ENCODE measurements around the gene MINDY4. TPM values are rescaled to one million over a fixed set of nuclear protein-coding genes. Genes with fewer than 3 reads are reported as not detected.

Gene MINDY4
- total and polyA plus RNA-seq, 4 donors: 0.93 to 6.1 (median 1.9) TPM

DNA sequence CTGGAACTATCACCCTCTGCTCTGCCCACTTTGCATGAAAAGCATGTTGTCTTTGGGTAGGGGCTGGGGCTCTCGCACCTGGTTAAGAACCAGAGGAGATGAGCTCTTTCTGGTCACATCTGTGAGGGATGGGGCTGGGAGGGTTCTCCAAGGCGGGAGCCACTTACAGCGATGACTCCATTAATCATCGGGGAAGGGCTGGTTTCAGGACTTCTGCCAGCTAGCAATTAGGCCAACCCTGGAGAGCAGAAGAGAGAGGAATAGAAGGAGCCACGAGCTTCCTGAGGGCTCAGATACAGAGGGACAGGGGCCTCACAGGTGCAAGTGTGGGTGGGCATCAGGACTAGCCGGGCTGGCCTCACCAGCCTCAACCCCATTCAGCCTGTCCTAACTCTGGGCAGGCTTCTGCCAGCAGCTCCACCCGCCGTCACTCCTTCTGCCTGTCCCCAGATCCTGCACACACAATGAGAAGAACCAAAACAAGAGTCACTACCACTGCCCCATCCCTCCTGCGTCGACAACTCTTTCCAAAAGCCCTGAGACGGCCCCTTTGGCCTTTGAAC is 148.9 kb downstream of the MINDY4 start (continued):
- TF ChIP-seq REST (IDR thresholded peaks at IDR 0.05): no peak
- TF ChIP-seq HNF4A (conservative IDR thresholded peaks at IDR 0.05): no peak
- TF ChIP-seq GABPA (IDR thresholded peaks at IDR 0.05 in 1 of 2, conservative IDR thresholded peaks at IDR 0.05 in 1 of 2): no peak
- TF ChIP-seq FOXA2 (IDR thresholded peaks at IDR 0.05): no peak
- no peak for TF ChIP-seq NR2F2 (IDR thresholded peaks at IDR 0.05)
- no peak for TF ChIP-seq EGR1 (IDR thresholded peaks at IDR 0.05; ENCODE audit: low read depth in 2 of 2)
- TF ChIP-seq, protein P1, sequence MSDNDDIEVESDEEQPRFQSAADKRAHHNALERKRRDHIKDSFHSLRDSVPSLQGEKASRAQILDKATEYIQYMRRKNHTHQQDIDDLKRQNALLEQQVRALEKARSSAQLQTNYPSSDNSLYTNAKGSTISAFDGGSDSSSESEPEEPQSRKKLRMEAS (IDR thresholded peaks at IDR 0.05): no peak

GRCh38 chr7:30920584-30921539 is 149.6 kb downstream of the MINDY4 start:
- 78% methylated on average over 9 of the region's 9 CpGs for WGBS
- TF ChIP-seq, protein P1 (IDR thresholded peaks at IDR 0.05): no peak
- Histone ChIP-seq H3K27ac (ENCODE audit: low read depth in 1 of 2, low read length in 2 of 2) (no peak overlapping the region), H3K27me3 (ENCODE audit: control insufficient read depth in 4 of 4, insufficient read depth in 4 of 4, low read length in 3 of 4) (no peaks in the 10 kb centered on the region), H3K4me1 (ENCODE audit: control insufficient read depth in 4 of 4, insufficient read depth in 4 of 4, low read length in 3 of 4) (no peaks in the 10 kb centered on the region), H3K9ac (ENCODE audit: low read depth in 1 of 2, low read length in 2 of 2) (no peak overlapping the region), H3K4me3 (ENCODE audit: low read depth in 1 of 3, low read length in 3 of 3) (no peak overlapping the region), H3K36me3 (ENCODE audit: control insufficient read depth in 4 of 4, insufficient read depth in 3 of 4, low read depth in 1 of 4, low read length in 3 of 4) (no peaks in the 10 kb centered on the region), H3K9me3 (ENCODE audit: control insufficient read depth in 4 of 4, low read length in 3 of 4) (no peaks in the 10 kb centered on the region)
- peak; percentile 60 for DNase-seq (ENCODE audit: low spot score)

GRCh38 chr7:30921540-30922401 is 150.6 kb downstream of the MINDY4 start:
- Histone ChIP-seq H3K27ac (ENCODE audit: low read depth in 1 of 2, low read length in 2 of 2) (no peak overlapping the region), H3K4me3 (ENCODE audit: low read depth in 1 of 3, low read length in 3 of 3) (no peak overlapping the region), H3K9me3 (ENCODE audit: control insufficient read depth in 4 of 4, low read length in 3 of 4) (no peaks in the 10 kb centered on the region), H3K9ac (ENCODE audit: low read depth in 1 of 2, low read length in 2 of 2) (no peak overlapping the region), H3K36me3 (ENCODE audit: control insufficient read depth in 4 of 4, insufficient read depth in 3 of 4, low read depth in 1 of 4, low read length in 3 of 4) (no peaks in the 10 kb centered on the region), H3K27me3 (ENCODE audit: control insufficient read depth in 4 of 4, insufficient read depth in 4 of 4, low read length in 3 of 4) (no peaks in the 10 kb centered on the region), H3K4me1 (ENCODE audit: control insufficient read depth in 4 of 4, insufficient read depth in 4 of 4, low read length in 3 of 4) (no peaks in the 10 kb centered on the region)
- 94% methylated on average over 19 of the region's 19 CpGs for WGBS
- DNase-seq (ENCODE audit: low spot score): peak; percentile 33
- TF ChIP-seq JUND (IDR thresholded peaks at IDR 0.05) (no peak), GABPA (IDR thresholded peaks at IDR 0.05 in 1 of 2, conservative IDR thresholded peaks at IDR 0.05 in 1 of 2) (no peak), RAD21 (IDR thresholded peaks at IDR 0.05) (no peak), RXRA (IDR thresholded peaks at IDR 0.05) (no peak), ATF3 (IDR thresholded peaks at IDR 0.05) (no peak), FOXA1 (IDR thresholded peaks at IDR 0.05) (no peak), NR2F2 (IDR thresholded peaks at IDR 0.05) (no peak), TAF1 (conservative IDR thresholded peaks at IDR 0.05) (no peak), REST (IDR thresholded peaks at IDR 0.05) (no peak), YY1 (IDR thresholded peaks at IDR 0.05) (no peak), SP1 (IDR thresholded peaks at IDR 0.05) (no peak)
- TF ChIP-seq, protein P1 (IDR thresholded peaks at IDR 0.05): no peak
- TF ChIP-seq, protein P2, sequence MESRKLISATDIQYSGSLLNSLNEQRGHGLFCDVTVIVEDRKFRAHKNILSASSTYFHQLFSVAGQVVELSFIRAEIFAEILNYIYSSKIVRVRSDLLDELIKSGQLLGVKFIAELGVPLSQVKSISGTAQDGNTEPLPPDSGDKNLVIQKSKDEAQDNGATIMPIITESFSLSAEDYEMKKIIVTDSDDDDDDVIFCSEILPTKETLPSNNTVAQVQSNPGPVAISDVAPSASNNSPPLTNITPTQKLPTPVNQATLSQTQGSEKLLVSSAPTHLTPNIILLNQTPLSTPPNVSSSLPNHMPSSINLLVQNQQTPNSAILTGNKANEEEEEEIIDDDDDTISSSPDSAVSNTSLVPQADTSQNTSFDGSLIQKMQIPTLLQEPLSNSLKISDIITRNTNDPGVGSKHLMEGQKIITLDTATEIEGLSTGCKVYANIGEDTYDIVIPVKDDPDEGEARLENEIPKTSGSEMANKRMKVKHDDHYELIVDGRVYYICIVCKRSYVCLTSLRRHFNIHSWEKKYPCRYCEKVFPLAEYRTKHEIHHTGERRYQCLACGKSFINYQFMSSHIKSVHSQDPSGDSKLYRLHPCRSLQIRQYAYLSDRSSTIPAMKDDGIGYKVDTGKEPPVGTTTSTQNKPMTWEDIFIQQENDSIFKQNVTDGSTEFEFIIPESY (IDR thresholded peaks at IDR 0.05): no peak
